Measurements from ENCODE around the gene DAPK1.

- no peak for TF ChIP-seq CTCF (IDR thresholded peaks at IDR 0.05; ENCODE audit: borderline replicate concordance, extremely low read depth, low read length, poor library complexity, severe bottlenecking)
- TF ChIP-seq EZH2 (IDR thresholded peaks at IDR 0.05; ENCODE audit: borderline replicate concordance, low read depth, low read length, severe bottlenecking): no peak
These were observed 27.7 kb upstream of the DAPK1 start for GRCh38 chr9:87469793-87470465.

Measured in DND-41 (cell line).